ENCODE measurements around the gene COL9A3. TPM values are rescaled to one million over a fixed set of nuclear protein-coding genes. Genes with fewer than 3 reads are reported as not detected.

COL9A3 gene
- total RNA-seq, 1 donor from 2014 or later = 2.1 TPM

- H3K9me3 ChIP-seq (replicated peaks) = no peaks in the 10 kb centered on the region
- no peaks in the 10 kb centered on the region for H3K27me3 ChIP-seq (ENCODE audit: low read depth)
- H3K4me1 ChIP-seq = peaks cover 11% of the 10 kb centered on the region
- no peak overlapping the region for H3K4me3 ChIP-seq
- intact Hi-C loops (cut with micrococcal nuclease) = no loop called here
- no peak overlapping the region for H3K27ac ChIP-seq (replicated peaks)
- no peak for TF ChIP-seq CTCF (IDR thresholded peaks at IDR 0.05; ENCODE audit: borderline replicate concordance)
- DNase-seq = no peak
- peaks cover 29% of the 10 kb centered on the region for H3K36me3 ChIP-seq
Measured at GRCh38 chr20:62881662-62882395, 65.0 kb downstream of the COL9A3 start.

- H3K4me1 ChIP-seq = peaks cover 11% of the 10 kb centered on the region
- intact Hi-C loops (cut with micrococcal nuclease) = no loop called here
- H3K27ac ChIP-seq (replicated peaks) = no peak overlapping the region
- peaks cover 35% of the 10 kb centered on the region for H3K36me3 ChIP-seq
- no peak for TF ChIP-seq CTCF (IDR thresholded peaks at IDR 0.05; ENCODE audit: borderline replicate concordance)
- H3K27me3 ChIP-seq (ENCODE audit: low read depth) = no peaks in the 10 kb centered on the region
- H3K9me3 ChIP-seq (replicated peaks) = no peaks in the 10 kb centered on the region
- H3K4me3 ChIP-seq = no peak overlapping the region
- DNase-seq = no peak
Measured at GRCh38 chr20:62882426-62882825, 65.6 kb downstream of the COL9A3 start.

GRCh38 chr20:62884556-62884955 is 67.7 kb downstream of the COL9A3 start:
- intact Hi-C loops (cut with micrococcal nuclease) = no loop called here

GRCh38 chr20:62885046-62885895 is 68.4 kb downstream of the COL9A3 start:
- peaks cover 13% of the 10 kb centered on the region for H3K4me1 ChIP-seq
- no peak overlapping the region for H3K4me3 ChIP-seq
- intact Hi-C loops (cut with micrococcal nuclease) = no loop called here
- DNase-seq = no peak
- TF ChIP-seq CTCF (IDR thresholded peaks at IDR 0.05; ENCODE audit: borderline replicate concordance) = no peak
- H3K27me3 ChIP-seq (ENCODE audit: low read depth) = no peaks in the 10 kb centered on the region
- no peaks in the 10 kb centered on the region for H3K9me3 ChIP-seq (replicated peaks)
- H3K27ac ChIP-seq (replicated peaks) = no peak overlapping the region
- H3K36me3 ChIP-seq = peaks cover 54% of the 10 kb centered on the region

More at GRCh38 chr20:62884556-62884955, 67.7 kb downstream of the COL9A3 start:
- Histone ChIP-seq H3K27me3 (ENCODE audit: low read depth) (no peaks in the 10 kb centered on the region), H3K27ac (replicated peaks) (no peak overlapping the region), H3K36me3 (peaks cover 54% of the 10 kb centered on the region), H3K9me3 (replicated peaks) (no peaks in the 10 kb centered on the region), H3K4me3 (no peak overlapping the region), H3K4me1 (peaks cover 13% of the 10 kb centered on the region)
- DNase-seq = no peak
- no peak for TF ChIP-seq CTCF (IDR thresholded peaks at IDR 0.05; ENCODE audit: borderline replicate concordance)

GRCh38 chr20:62885896-62886708 is 69.3 kb downstream of the COL9A3 start:
- Histone ChIP-seq H3K4me3 (no peak overlapping the region), H3K4me1 (peaks cover 13% of the 10 kb centered on the region), H3K36me3 (peaks cover 54% of the 10 kb centered on the region), H3K27me3 (ENCODE audit: low read depth) (no peaks in the 10 kb centered on the region), H3K27ac (replicated peaks) (no peak overlapping the region), H3K9me3 (replicated peaks) (no peaks in the 10 kb centered on the region)
- DNase-seq = no peak
- intact Hi-C loops (cut with micrococcal nuclease) = no loop called here
- no peak for TF ChIP-seq CTCF (IDR thresholded peaks at IDR 0.05; ENCODE audit: borderline replicate concordance)

Measured in left ventricle myocardium inferior (tissue), 1 donor.